SK-N-SH treated with all-trans-retinoic acid at 6 μM for 48 hours (cell line): ENCODE data around the gene SVIL.
A peak's percentile ranks its signal among the peaks of the same experiment; 100 is the strongest.

Experiments used
- ATAC-seq: fragments of 200-7000 bp; cut with Tn5 transposase; 3 replicates; pipeline ENCODE4 v1.9.1; 2020; ENCODE audit warnings: mild to moderate bottlenecking, moderate library complexity
- ARNTL ChIP-seq: fragments of 450-650 bp; formaldehyde crosslinking; IDR thresholded peaks from 2 replicates; pipeline ENCODE4 v1.5.0; 2020; ENCODE audit warnings: low read depth, mild to moderate bottlenecking, moderate library complexity, borderline replicate concordance
- BACH2 ChIP-seq: fragments of 250-450 bp; sonication (Bioruptor Pico); IDR thresholded peaks from 2 replicates; pipeline ENCODE4 v1.9.0; 2021; ENCODE audit warnings: mild to moderate bottlenecking, borderline replicate concordance
- CREB5 ChIP-seq: fragments of 250-450 bp; sonication (Bioruptor Pico); IDR thresholded peaks from 2 replicates; pipeline ENCODE4 v1.5.1; 2020; ENCODE audit warnings: low read depth, mild to moderate bottlenecking, moderate library complexity
- CSRNP3 ChIP-seq: fragments of 250-450 bp; sonication (Bioruptor Pico); IDR thresholded peaks from 2 replicates; pipeline ENCODE4 v1.5.1; 2021; ENCODE audit warnings: mild to moderate bottlenecking, moderate library complexity
- ESRRG ChIP-seq: fragments of 250-450 bp; sonication (Bioruptor Pico); IDR thresholded peaks from 2 replicates; pipeline ENCODE4 v1.6.1; 2021; ENCODE audit warnings: mild to moderate bottlenecking
- ISL1 ChIP-seq: fragments of 250-450 bp; sonication (Bioruptor Pico); IDR thresholded peaks from 2 replicates; pipeline ENCODE4 v2.1.2; 2022; ENCODE audit warnings: mild to moderate bottlenecking, moderate library complexity
- PATZ1 ChIP-seq: fragments of 250-450 bp; sonication (Bioruptor Pico); IDR thresholded peaks from 2 replicates; pipeline ENCODE4 v1.8.0; 2020; ENCODE audit warnings: mild to moderate bottlenecking, moderate library complexity, borderline replicate concordance
- POU6F1 ChIP-seq: fragments of 250-450 bp; sonication (Bioruptor Pico); IDR thresholded peaks from 2 replicates; pipeline ENCODE4 v1.8.0; 2021; ENCODE audit warnings: low read depth, mild to moderate bottlenecking, moderate library complexity, borderline replicate concordance
- PPARA ChIP-seq: fragments of 250-450 bp; sonication (Bioruptor Pico); IDR thresholded peaks from 2 replicates; pipeline ENCODE4 v1.5.0; 2020; ENCODE audit warnings: mild to moderate bottlenecking, borderline replicate concordance
- RARB ChIP-seq: fragments of 250-450 bp; sonication (Bioruptor Pico); IDR thresholded peaks from 2 replicates; pipeline ENCODE4 v1.8.0; 2021; ENCODE audit warnings: mild to moderate bottlenecking, moderate library complexity
- TCF4 ChIP-seq: fragments of 250-450 bp; sonication (Bioruptor Pico); IDR thresholded peaks from 2 replicates; pipeline ENCODE4 v1.8.0; 2021; ENCODE audit warnings: mild to moderate bottlenecking, moderate library complexity, borderline replicate concordance
- TOX ChIP-seq: fragments of 250-450 bp; sonication (Bioruptor Pico); IDR thresholded peaks from 2 replicates; pipeline ENCODE4 v1.8.0; 2021; ENCODE audit warnings: mild to moderate bottlenecking, moderate library complexity, borderline replicate concordance
- TSHZ2 ChIP-seq: fragments of 250-450 bp; sonication (Bioruptor Pico); IDR thresholded peaks from 2 replicates; pipeline ENCODE4 v1.5.0; 2020; ENCODE audit warnings: mild to moderate bottlenecking, moderate library complexity
- ZFP3 ChIP-seq: fragments of 250-450 bp; sonication (Bioruptor Pico); IDR thresholded peaks from 2 replicates; pipeline ENCODE4 v1.5.0; 2020; ENCODE audit warnings: mild to moderate bottlenecking, moderate library complexity
- ZFP30 ChIP-seq: fragments of 450-650 bp; formaldehyde crosslinking; IDR thresholded peaks from 2 replicates; pipeline ENCODE4 v1.5.0; 2022; ENCODE audit warnings: mild to moderate bottlenecking, moderate library complexity
- ZNF565 ChIP-seq: fragments of 450-650 bp; formaldehyde crosslinking; conservative IDR thresholded peaks from 2 replicates; pipeline ENCODE4 v1.5.0; 2020; ENCODE audit warnings: low read depth, mild to moderate bottlenecking, moderate library complexity
- ZNF70 ChIP-seq: fragments of 450-650 bp; formaldehyde crosslinking; IDR thresholded peaks from 2 replicates; pipeline ENCODE4 v1.5.0; 2020; ENCODE audit warnings: mild to moderate bottlenecking, moderate library complexity
- ZNF8 ChIP-seq: fragments of 450-650 bp; formaldehyde crosslinking; IDR thresholded peaks from 2 replicates; pipeline ENCODE4 v1.5.0; 2020; ENCODE audit warnings: mild to moderate bottlenecking, moderate library complexity

The SVIL gene

GRCh38 chr10:29412485-29412884, 222.3 kb downstream of the SVIL start:
- TF ChIP-seq PPARA (no peak), CSRNP3 (no peak), ZFP30 (CRISPR knock-in tag) (no peak), ISL1 (no peak)
- ATAC-seq = no peak

GRCh38 chr10:29411666-29412315, 223.0 kb downstream of the SVIL start:
- no peak for ATAC-seq
- no peak for TF ChIP-seq TSHZ2 (CRISPR knock-in tag)
- TF ChIP-seq ZNF8 (CRISPR knock-in tag) = no peak
- no peak for TF ChIP-seq CSRNP3
- no peak for TF ChIP-seq TCF4 (CRISPR knock-in tag)
- TF ChIP-seq TOX (CRISPR knock-in tag) = no peak
- no peak for TF ChIP-seq ZFP3 (CRISPR knock-in tag)
- no peak for TF ChIP-seq ESRRG
- no peak for TF ChIP-seq PATZ1
- TF ChIP-seq RARB = no peak
- no peak for TF ChIP-seq ZFP30 (CRISPR knock-in tag)
- no peak for TF ChIP-seq ZNF565 (CRISPR knock-in tag)
- no peak for TF ChIP-seq ZNF70 (CRISPR knock-in tag)

- TF ChIP-seq TCF4 (CRISPR knock-in tag) (no peak), CREB5 (CRISPR knock-in tag) (no peak), TSHZ2 (CRISPR knock-in tag) (0 out of 2 replicates have a peak, but pooled peaks have one; percentile 12), ARNTL (CRISPR knock-in tag) (no peak), POU6F1 (CRISPR knock-in tag) (no peak), BACH2 (CRISPR knock-in tag) (no peak), RARB (no peak)
- TF ChIP-seq, all 23 proteins: peak for 1
- peak; percentile 98 for ATAC-seq
Measured at GRCh38 chr10:29409241-29410054, 225.3 kb downstream of the SVIL start.
